WTC11 (cell line): Measurements from ENCODE around the gene HNF1B. TPM values are rescaled to one million over a fixed set of nuclear protein-coding genes. Genes with fewer than 3 reads are reported as not detected.

ENCODE experiments used
- ATAC-seq: fragments of 200-7000 bp; cut with Tn5 transposase; 2 replicates; pipeline ENCODE4 v1.10.0; 2021; ENCODE audit warnings: mild to moderate bottlenecking, moderate library complexity
- CTCF ChIA-PET: fragments of 300-600 bp; sonication (Branson Sonifier 250); formaldehyde crosslinking; loops from one replicate; lab custom pipeline; 2021; ENCODE audit warnings: antibody characterized with exemption; lab: Charles Lee
- POLR2A ChIA-PET: fragments of 350-600 bp; sonication (Branson Sonifier 250); formaldehyde crosslinking; loops from one replicate; lab custom pipeline; 2021; ENCODE audit warnings: antibody characterized with exemption; lab: Charles Lee
- DNase-seq: peaks from one replicate; pipeline ENCODE4 v3.0.0; 2021; ENCODE audit warnings: low spot score
- H3K27ac Mint-ChIP-seq: 2 replicates; pipeline ENCODE4 v1.8.0; 2021; ENCODE audit warnings: mixed read lengths
- H3K27me3 Mint-ChIP-seq: 2 replicates; pipeline ENCODE4 v1.8.0; 2021; ENCODE audit warnings: low read depth, mild to moderate bottlenecking, moderate library complexity, mixed read lengths
- H3K36me3 Mint-ChIP-seq: 2 replicates; pipeline ENCODE4 v1.8.0; 2021; ENCODE audit warnings: mixed read lengths
- H3K4me1 Mint-ChIP-seq: 2 replicates; pipeline ENCODE4 v1.8.0; 2022; ENCODE audit warnings: mixed read lengths
- H3K4me3 Mint-ChIP-seq: 2 replicates; pipeline ENCODE4 v1.8.0; 2021; ENCODE audit warnings: mild to moderate bottlenecking, moderate library complexity, mixed read lengths
- H3K9me3 Mint-ChIP-seq: 2 replicates; pipeline ENCODE4 v1.8.0; 2021; ENCODE audit warnings: mixed read lengths
- ATF1 ChIP-seq: sonication (generic); formaldehyde crosslinking; IDR thresholded peaks from 2 replicates; pipeline ENCODE4 v1.8.1; 2023; ENCODE audit warnings: mild to moderate bottlenecking, moderate library complexity, missing genetic modification reagents
- FOXK1 ChIP-seq: sonication (generic); formaldehyde crosslinking; IDR thresholded peaks from 2 replicates; pipeline ENCODE4 v1.8.0; 2022; ENCODE audit warnings: mild to moderate bottlenecking, moderate library complexity, missing genetic modification reagents
- GABPB1 ChIP-seq: sonication (generic); formaldehyde crosslinking; IDR thresholded peaks from 2 replicates; pipeline ENCODE4 v1.8.1; 2023; ENCODE audit warnings: mild to moderate bottlenecking, missing genetic modification reagents
- JUN ChIP-seq: sonication (generic); formaldehyde crosslinking; IDR thresholded peaks from 2 replicates; pipeline ENCODE4 v1.8.0; 2023; ENCODE audit warnings: mild to moderate bottlenecking, missing genetic modification reagents
- MYBL2 ChIP-seq: sonication (generic); formaldehyde crosslinking; IDR thresholded peaks from 2 replicates; pipeline ENCODE4 v1.8.1; 2023; ENCODE audit warnings: mild to moderate bottlenecking, moderate library complexity, missing genetic modification reagents
- NR1H2 ChIP-seq: sonication (generic); formaldehyde crosslinking; IDR thresholded peaks from 2 replicates; pipeline ENCODE4 v1.9.0; 2021; ENCODE audit warnings: mild to moderate bottlenecking, moderate library complexity, missing genetic modification reagents
- NR3C1 ChIP-seq: sonication (generic); formaldehyde crosslinking; conservative IDR thresholded peaks from 2 replicates; pipeline ENCODE4 v1.8.1; 2023; ENCODE audit warnings: low read depth, mild to moderate bottlenecking, missing genetic modification reagents
- RORB ChIP-seq: fragments of 250-450 bp; sonication (Bioruptor Pico); IDR thresholded peaks from 2 replicates; pipeline ENCODE4 v1.9.0; 2021; ENCODE audit warnings: mild to moderate bottlenecking
- SP1 ChIP-seq: sonication (generic); formaldehyde crosslinking; conservative IDR thresholded peaks from 2 replicates; pipeline ENCODE4 v1.8.1; 2022; ENCODE audit warnings: missing genetic modification reagents
- TCF7 ChIP-seq: sonication (generic); formaldehyde crosslinking; IDR thresholded peaks from 2 replicates; pipeline ENCODE4 v1.8.0; 2022; ENCODE audit warnings: mild to moderate bottlenecking, low read depth, missing genetic modification reagents, moderate library complexity
- TEAD1 ChIP-seq: sonication (generic); formaldehyde crosslinking; IDR thresholded peaks from 2 replicates; pipeline ENCODE4 v1.8.0; 2022; ENCODE audit warnings: mild to moderate bottlenecking, missing genetic modification reagents
- TP53 ChIP-seq: sonication (generic); formaldehyde crosslinking; IDR thresholded peaks from 2 replicates; pipeline ENCODE4 v1.8.1; 2023; ENCODE audit warnings: mild to moderate bottlenecking, missing genetic modification reagents
- ZBTB21 ChIP-seq: sonication (generic); formaldehyde crosslinking; IDR thresholded peaks from 2 replicates; pipeline ENCODE4 v1.8.1; 2023; ENCODE audit warnings: mild to moderate bottlenecking, missing genetic modification reagents, borderline replicate concordance
- ZNF219 ChIP-seq: sonication (generic); formaldehyde crosslinking; IDR thresholded peaks from 2 replicates; pipeline ENCODE4 v1.8.0; 2023; ENCODE audit warnings: missing genetic modification reagents, mild to moderate bottlenecking, borderline replicate concordance
- ZNF232 ChIP-seq: sonication (generic); formaldehyde crosslinking; IDR thresholded peaks from 2 replicates; pipeline ENCODE4 v1.8.0; 2022; ENCODE audit warnings: mild to moderate bottlenecking, missing genetic modification reagents
- ZNF263 ChIP-seq: sonication (generic); formaldehyde crosslinking; IDR thresholded peaks from 2 replicates; pipeline ENCODE4 v1.8.1; 2022; ENCODE audit warnings: low read depth, mild to moderate bottlenecking, moderate library complexity, missing genetic modification reagents
- ZNF317 ChIP-seq: sonication (generic); formaldehyde crosslinking; IDR thresholded peaks from 2 replicates; pipeline ENCODE4 v1.8.1; 2023; ENCODE audit warnings: low read depth, mild to moderate bottlenecking, moderate library complexity, missing genetic modification reagents, borderline replicate concordance
- total RNA-seq: library from RNA; stranded (reverse); gene quantifications from 3 replicates; pipeline ENCODE4 v1.2.3, GENCODE V29; 2021
- TF ChIP-seq, protein P1 (sequence below): sonication (generic); formaldehyde crosslinking; IDR thresholded peaks from 2 replicates; pipeline ENCODE4 v1.8.0; 2023; ENCODE audit warnings: missing genetic modification reagents, mild to moderate bottlenecking, borderline replicate concordance
- TF ChIP-seq, protein P2 (sequence below): sonication (generic); formaldehyde crosslinking; IDR thresholded peaks from 2 replicates; pipeline ENCODE4 v1.8.0; 2022; ENCODE audit warnings: mild to moderate bottlenecking, missing genetic modification reagents
- TF ChIP-seq, protein P3 (sequence below): fragments of 250-450 bp; sonication (Bioruptor Pico); IDR thresholded peaks from 2 replicates; pipeline ENCODE4 v1.9.0; 2021; ENCODE audit warnings: mild to moderate bottlenecking
- TF ChIP-seq, protein P4 (sequence below): sonication (generic); formaldehyde crosslinking; IDR thresholded peaks from 2 replicates; pipeline ENCODE4 v1.8.0; 2023; ENCODE audit warnings: missing genetic modification reagents
- TF ChIP-seq, protein P5 (sequence below): sonication (generic); formaldehyde crosslinking; IDR thresholded peaks from 2 replicates; pipeline ENCODE4 v1.8.1; 2022; ENCODE audit warnings: mild to moderate bottlenecking, missing genetic modification reagents, moderate library complexity, borderline replicate concordance
- TF ChIP-seq, protein P6 (sequence below): sonication (generic); formaldehyde crosslinking; IDR thresholded peaks from 2 replicates; pipeline ENCODE4 v1.8.0; 2023; ENCODE audit warnings: mild to moderate bottlenecking, missing genetic modification reagents

The HNF1B gene
- total RNA-seq, 1 experiment from 2014 or later: 0.26 TPM

DNA sequence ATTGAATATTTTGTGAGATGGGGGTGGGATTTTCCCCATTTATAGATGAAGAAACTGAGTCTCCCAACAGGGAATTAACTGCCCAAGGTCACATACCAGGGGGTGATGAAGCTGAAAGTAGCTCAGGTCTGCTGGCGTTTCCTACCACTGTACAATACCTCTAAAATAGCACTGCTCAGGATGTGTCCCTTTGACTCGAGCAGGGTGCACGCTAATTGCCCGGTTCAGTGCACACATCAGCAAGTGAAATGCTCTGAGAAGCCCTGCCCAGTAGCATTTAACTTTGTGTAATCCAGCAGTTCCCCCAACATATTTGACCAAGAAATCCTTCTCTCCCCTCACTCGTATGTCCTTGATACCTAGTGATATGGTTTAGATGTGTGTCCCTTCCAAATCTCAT lies 51.5 kb downstream of the HNF1B start (continued):
- TF ChIP-seq NR1H2 (CRISPR knock-in tag): no peak
- TF ChIP-seq NR3C1 (CRISPR knock-in tag): no peak
- no peak for TF ChIP-seq MYBL2 (CRISPR knock-in tag)
- TF ChIP-seq, protein P1, sequence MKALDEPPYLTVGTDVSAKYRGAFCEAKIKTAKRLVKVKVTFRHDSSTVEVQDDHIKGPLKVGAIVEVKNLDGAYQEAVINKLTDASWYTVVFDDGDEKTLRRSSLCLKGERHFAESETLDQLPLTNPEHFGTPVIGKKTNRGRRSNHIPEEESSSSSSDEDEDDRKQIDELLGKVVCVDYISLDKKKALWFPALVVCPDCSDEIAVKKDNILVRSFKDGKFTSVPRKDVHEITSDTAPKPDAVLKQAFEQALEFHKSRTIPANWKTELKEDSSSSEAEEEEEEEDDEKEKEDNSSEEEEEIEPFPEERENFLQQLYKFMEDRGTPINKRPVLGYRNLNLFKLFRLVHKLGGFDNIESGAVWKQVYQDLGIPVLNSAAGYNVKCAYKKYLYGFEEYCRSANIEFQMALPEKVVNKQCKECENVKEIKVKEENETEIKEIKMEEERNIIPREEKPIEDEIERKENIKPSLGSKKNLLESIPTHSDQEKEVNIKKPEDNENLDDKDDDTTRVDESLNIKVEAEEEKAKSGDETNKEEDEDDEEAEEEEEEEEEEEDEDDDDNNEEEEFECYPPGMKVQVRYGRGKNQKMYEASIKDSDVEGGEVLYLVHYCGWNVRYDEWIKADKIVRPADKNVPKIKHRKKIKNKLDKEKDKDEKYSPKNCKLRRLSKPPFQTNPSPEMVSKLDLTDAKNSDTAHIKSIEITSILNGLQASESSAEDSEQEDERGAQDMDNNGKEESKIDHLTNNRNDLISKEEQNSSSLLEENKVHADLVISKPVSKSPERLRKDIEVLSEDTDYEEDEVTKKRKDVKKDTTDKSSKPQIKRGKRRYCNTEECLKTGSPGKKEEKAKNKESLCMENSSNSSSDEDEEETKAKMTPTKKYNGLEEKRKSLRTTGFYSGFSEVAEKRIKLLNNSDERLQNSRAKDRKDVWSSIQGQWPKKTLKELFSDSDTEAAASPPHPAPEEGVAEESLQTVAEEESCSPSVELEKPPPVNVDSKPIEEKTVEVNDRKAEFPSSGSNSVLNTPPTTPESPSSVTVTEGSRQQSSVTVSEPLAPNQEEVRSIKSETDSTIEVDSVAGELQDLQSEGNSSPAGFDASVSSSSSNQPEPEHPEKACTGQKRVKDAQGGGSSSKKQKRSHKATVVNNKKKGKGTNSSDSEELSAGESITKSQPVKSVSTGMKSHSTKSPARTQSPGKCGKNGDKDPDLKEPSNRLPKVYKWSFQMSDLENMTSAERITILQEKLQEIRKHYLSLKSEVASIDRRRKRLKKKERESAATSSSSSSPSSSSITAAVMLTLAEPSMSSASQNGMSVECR (CRISPR knock-in tag): no peak
- TF ChIP-seq TEAD1 (CRISPR knock-in tag): no peak
- no peak for TF ChIP-seq ZNF263
- no peak for TF ChIP-seq ATF1

DNA sequence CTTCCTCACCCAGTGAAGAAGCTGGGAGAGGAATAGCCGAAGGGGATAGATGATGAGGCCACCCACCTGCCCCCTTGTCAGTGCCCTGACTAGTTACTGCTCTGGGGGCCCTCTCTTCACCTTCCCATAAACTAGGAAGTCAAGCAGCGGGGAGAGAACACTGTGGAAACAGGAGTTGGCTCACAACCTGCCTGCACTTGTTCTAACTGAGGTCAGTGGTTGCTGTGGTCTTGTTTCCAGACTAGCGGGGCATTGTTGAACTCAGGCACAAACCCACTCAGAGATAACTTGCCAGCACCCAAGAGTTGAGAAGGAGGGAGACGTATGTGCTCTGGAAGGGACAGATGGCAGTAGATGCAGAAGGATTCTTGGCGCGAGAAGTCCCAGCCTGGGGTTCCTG lies 53.1 kb downstream of the HNF1B start:
- Mint-ChIP-seq H3K27ac (no peak overlapping the region), H3K9me3 (peaks cover 22% of the 10 kb centered on the region), H3K4me3 (no peak overlapping the region), H3K4me1 (peaks cover 4% of the 10 kb centered on the region; the same call in 1 of the 2 replicates), H3K36me3 (peaks cover 15% of the 10 kb centered on the region), H3K27me3 (peaks cover 3% of the 10 kb centered on the region; the same call in 1 of the 2 replicates)
- ATAC-seq (no peak), DNase-seq (no peak)
- ChIA-PET CTCF (no interaction called here), POLR2A (no interaction called here)
- no peak for TF ChIP-seq FOXK1 (CRISPR knock-in tag)
- TF ChIP-seq RORB (CRISPR knock-in tag): no peak

DNA sequence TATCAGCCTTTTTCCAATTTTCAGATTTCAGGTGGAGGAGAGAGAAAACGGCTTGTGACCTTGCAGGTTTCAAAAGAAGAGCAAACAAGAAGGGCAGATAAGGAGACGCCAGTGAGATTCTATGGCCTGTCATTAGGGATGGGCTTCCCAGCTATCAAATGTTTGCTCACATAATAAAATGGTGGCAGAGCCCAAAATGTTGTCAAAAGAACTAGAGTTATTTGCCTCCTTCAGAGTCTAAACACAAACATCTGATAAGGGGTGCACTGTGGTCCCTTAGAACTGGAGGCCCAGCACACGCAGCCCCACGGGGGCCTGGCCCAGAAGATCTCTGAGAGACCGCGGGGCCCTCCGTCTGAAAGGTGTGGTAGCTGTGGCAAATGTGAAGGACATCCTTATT lies 55.5 kb downstream of the HNF1B start:
- H3K27me3 Mint-ChIP-seq: no peaks in the 10 kb centered on the region
- CTCF ChIA-PET: no interaction called here
- DNase-seq (no peak), ATAC-seq (no peak)
- peaks cover 4% of the 10 kb centered on the region; the same call in 1 of the 2 replicates for H3K4me1 Mint-ChIP-seq
- H3K9me3 Mint-ChIP-seq: peaks cover 6% of the 10 kb centered on the region
- H3K4me3 Mint-ChIP-seq: no peak overlapping the region
- H3K36me3 Mint-ChIP-seq: peaks cover 5% of the 10 kb centered on the region
- H3K27ac Mint-ChIP-seq: no peak overlapping the region
- POLR2A ChIA-PET: interaction anchor here (0.5 to 0.6 kb wide), 2 partner anchors 23 to 147 kb away, joined by 3 read pairs; no protein-coding TSS in a partner anchor
- TF ChIP-seq, protein P2, sequence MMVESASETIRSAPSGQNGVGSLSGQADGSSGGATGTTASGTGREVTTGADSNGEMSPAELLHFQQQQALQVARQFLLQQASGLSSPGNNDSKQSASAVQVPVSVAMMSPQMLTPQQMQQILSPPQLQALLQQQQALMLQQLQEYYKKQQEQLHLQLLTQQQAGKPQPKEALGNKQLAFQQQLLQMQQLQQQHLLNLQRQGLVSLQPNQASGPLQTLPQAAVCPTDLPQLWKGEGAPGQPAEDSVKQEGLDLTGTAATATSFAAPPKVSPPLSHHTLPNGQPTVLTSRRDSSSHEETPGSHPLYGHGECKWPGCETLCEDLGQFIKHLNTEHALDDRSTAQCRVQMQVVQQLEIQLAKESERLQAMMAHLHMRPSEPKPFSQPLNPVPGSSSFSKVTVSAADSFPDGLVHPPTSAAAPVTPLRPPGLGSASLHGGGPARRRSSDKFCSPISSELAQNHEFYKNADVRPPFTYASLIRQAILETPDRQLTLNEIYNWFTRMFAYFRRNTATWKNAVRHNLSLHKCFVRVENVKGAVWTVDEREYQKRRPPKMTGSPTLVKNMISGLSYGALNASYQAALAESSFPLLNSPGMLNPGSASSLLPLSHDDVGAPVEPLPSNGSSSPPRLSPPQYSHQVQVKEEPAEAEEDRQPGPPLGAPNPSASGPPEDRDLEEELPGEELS (CRISPR knock-in tag): no peak
- TF ChIP-seq, protein P3, sequence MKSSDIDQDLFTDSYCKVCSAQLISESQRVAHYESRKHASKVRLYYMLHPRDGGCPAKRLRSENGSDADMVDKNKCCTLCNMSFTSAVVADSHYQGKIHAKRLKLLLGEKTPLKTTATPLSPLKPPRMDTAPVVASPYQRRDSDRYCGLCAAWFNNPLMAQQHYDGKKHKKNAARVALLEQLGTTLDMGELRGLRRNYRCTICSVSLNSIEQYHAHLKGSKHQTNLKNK (CRISPR knock-in tag): no peak
- no peak for TF ChIP-seq NR3C1 (CRISPR knock-in tag)
- no peak for TF ChIP-seq RORB (CRISPR knock-in tag)
- TF ChIP-seq JUN: no peak
- TF ChIP-seq, protein P4, sequence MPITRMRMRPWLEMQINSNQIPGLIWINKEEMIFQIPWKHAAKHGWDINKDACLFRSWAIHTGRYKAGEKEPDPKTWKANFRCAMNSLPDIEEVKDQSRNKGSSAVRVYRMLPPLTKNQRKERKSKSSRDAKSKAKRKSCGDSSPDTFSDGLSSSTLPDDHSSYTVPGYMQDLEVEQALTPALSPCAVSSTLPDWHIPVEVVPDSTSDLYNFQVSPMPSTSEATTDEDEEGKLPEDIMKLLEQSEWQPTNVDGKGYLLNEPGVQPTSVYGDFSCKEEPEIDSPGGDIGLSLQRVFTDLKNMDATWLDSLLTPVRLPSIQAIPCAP (CRISPR knock-in tag): no peak
- no peak for TF ChIP-seq TCF7
- TF ChIP-seq ZNF232 (CRISPR knock-in tag): no peak
- TF ChIP-seq ZNF317 (CRISPR knock-in tag): no peak
- TF ChIP-seq, protein P5, sequence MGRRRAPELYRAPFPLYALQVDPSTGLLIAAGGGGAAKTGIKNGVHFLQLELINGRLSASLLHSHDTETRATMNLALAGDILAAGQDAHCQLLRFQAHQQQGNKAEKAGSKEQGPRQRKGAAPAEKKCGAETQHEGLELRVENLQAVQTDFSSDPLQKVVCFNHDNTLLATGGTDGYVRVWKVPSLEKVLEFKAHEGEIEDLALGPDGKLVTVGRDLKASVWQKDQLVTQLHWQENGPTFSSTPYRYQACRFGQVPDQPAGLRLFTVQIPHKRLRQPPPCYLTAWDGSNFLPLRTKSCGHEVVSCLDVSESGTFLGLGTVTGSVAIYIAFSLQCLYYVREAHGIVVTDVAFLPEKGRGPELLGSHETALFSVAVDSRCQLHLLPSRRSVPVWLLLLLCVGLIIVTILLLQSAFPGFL (CRISPR knock-in tag): no peak
- TF ChIP-seq SP1 (CRISPR knock-in tag): no peak
- no peak for TF ChIP-seq ZBTB21 (CRISPR knock-in tag)
- TF ChIP-seq, protein P6, sequence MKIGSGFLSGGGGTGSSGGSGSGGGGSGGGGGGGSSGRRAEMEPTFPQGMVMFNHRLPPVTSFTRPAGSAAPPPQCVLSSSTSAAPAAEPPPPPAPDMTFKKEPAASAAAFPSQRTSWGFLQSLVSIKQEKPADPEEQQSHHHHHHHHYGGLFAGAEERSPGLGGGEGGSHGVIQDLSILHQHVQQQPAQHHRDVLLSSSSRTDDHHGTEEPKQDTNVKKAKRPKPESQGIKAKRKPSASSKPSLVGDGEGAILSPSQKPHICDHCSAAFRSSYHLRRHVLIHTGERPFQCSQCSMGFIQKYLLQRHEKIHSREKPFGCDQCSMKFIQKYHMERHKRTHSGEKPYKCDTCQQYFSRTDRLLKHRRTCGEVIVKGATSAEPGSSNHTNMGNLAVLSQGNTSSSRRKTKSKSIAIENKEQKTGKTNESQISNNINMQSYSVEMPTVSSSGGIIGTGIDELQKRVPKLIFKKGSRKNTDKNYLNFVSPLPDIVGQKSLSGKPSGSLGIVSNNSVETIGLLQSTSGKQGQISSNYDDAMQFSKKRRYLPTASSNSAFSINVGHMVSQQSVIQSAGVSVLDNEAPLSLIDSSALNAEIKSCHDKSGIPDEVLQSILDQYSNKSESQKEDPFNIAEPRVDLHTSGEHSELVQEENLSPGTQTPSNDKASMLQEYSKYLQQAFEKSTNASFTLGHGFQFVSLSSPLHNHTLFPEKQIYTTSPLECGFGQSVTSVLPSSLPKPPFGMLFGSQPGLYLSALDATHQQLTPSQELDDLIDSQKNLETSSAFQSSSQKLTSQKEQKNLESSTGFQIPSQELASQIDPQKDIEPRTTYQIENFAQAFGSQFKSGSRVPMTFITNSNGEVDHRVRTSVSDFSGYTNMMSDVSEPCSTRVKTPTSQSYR (CRISPR knock-in tag): no peak
- TF ChIP-seq TP53 (CRISPR knock-in tag): no peak
- no peak for TF ChIP-seq ZNF219 (CRISPR knock-in tag)
- no peak for TF ChIP-seq GABPB1 (CRISPR knock-in tag)
